Transverse colon (tissue), 4 donors: ENCODE data around the gene PPARA. TPM values are rescaled to one million over a fixed set of nuclear protein-coding genes. Genes with fewer than 3 reads are reported as not detected.

Source experiments
- DNase-seq: peaks from one replicate; pipeline ENCODE4 v3.0.0-alpha.2; 2019
- H3K27ac ChIP-seq, 4 donors: fragments of 200-600 bp; sonication (generic); 2 replicates each; pipeline ENCODE4 v1.5.1; 2016 to 2018; ENCODE audit warnings: inconsistent platforms in 4 of 4
- H3K27me3 ChIP-seq: fragments of 200-600 bp; sonication (generic); 2 replicates; pipeline ENCODE4 v1.5.1; 2017; ENCODE audit warnings: inconsistent platforms
- H3K36me3 ChIP-seq, 4 donors: fragments of 200-600 bp; sonication (generic); 2 replicates each; pipeline ENCODE4 v1.5.1; 2017 to 2019; ENCODE audit warnings: inconsistent platforms in 4 of 4
- H3K4me1 ChIP-seq, 4 donors: fragments of 200-600 bp; sonication (generic); 2 replicates each; pipeline ENCODE4 v1.5.1; 2017 to 2020; ENCODE audit warnings: inconsistent platforms in 4 of 4
- H3K4me3 ChIP-seq, 4 donors: fragments of 200-600 bp; sonication (generic); 1 replicate in 1 of 4; 2 replicates in 3 of 4; pipeline versions ENCODE4 v1.5.1 to v1.6.1; 2017 to 2019; ENCODE audit warnings: inconsistent platforms in 4 of 4
- H3K9me3 ChIP-seq, 2 donors: fragments of 200-600 bp; sonication (generic); 2 replicates each; pipeline ENCODE4 v1.5.1; 2017 to 2019; ENCODE audit warnings: inconsistent platforms in 2 of 2
- CTCF ChIP-seq, 5 experiments: fragments of 200-600 bp in 3 of 5; fragments of 450-650 bp in 2 of 5; sonication (generic) in 3 of 5; IDR thresholded peaks; 1 replicate in 2 of 5; 2 replicates in 3 of 5; pipeline ENCODE4 v1.5.1; 2016 to 2017; ENCODE audit warnings: antibody characterized with exemption in 5 of 5, inconsistent platforms in 3 of 5, mild to moderate bottlenecking in 2 of 5, moderate library complexity in 1 of 5
- EP300 ChIP-seq: sonication (generic); formaldehyde crosslinking; IDR thresholded peaks from one replicate; pipeline ENCODE4 v1.6.1; 2017; ENCODE audit warnings: antibody characterized with exemption, low read depth
- POLR2A ChIP-seq: fragments of 450-650 bp; IDR thresholded peaks from one replicate; pipeline ENCODE4 v1.6.1; 2016; ENCODE audit warnings: antibody characterized with exemption, mild to moderate bottlenecking, moderate library complexity
- POLR2AphosphoS5 ChIP-seq, 3 donors: sonication (generic); formaldehyde crosslinking; IDR thresholded peaks; one replicate each; pipeline ENCODE4 v1.6.1; 2016; ENCODE audit warnings: antibody characterized with exemption in 3 of 3
- WGBS, 2 donors: methylation state at CpG; one replicate each; pipeline ENCODE4 v1.1.5; 2018; ENCODE audit warnings: low coverage in 1 of 2; 5-methylcytosine and 5-hydroxymethylcytosine counted together
- in situ Hi-C, 4 donors: fragments of 200-750 bp; cut with MboI; loops; one replicate each; pipeline versions ENCODE4 v1.15.0 to v1.15.1; 2017; ENCODE audit warnings: low sequenced_read_pairs in 3 of 4, low pct_ligation_motif_present in 1 of 4, low pct_unique_long_range_greater_than_20kb in 1 of 4
- intact Hi-C: fragments of 100-400 bp; cut with DNase I; formaldehyde crosslinking; loops from one replicate; pipeline ENCODE4 v1.15.1; 2023; ENCODE audit warnings: low total_unique reads
- total RNA-seq, 4 donors: library from RNA; depleted of rRNA; stranded (reverse); fragments of >200 nt; gene quantifications; one replicate each; pipeline ENCODE4 v1.1.0, GENCODE V29; 2016

PPARA gene
- total RNA-seq, 4 donors from 2014 or later, result 52.0 to 88.1 (median 74.7) TPM

GRCh38 chr22:46122511-46122971 lies 27.8 kb upstream of the PPARA start:
- DNase-seq, result peak; percentile 78
- Histone ChIP-seq H3K36me3 (no peaks in the 10 kb centered on the region), H3K4me1 (peaks cover 4 to 20% (median 14%) of the 10 kb centered on the region in 4 donors), H3K4me3 (peak overlapping the region in 1 of 4 donors; percentile 7), H3K27ac (no peak overlapping the region), H3K9me3 (no peaks in the 10 kb centered on the region), H3K27me3 (no peaks in the 10 kb centered on the region)
- TF ChIP-seq CTCF (IDR thresholded peaks at IDR 0.05) (peak; percentile 94 to 97 (median 96)), POLR2A (no peak)
- in situ Hi-C loops, result loop anchor here in 3 of 4 donors (5.0 to 25.0 kb wide), 3 partner anchors 190 to 415 kb away; partner anchors contain the start of gene CELSR1 (in 1 of the 3)
- intact Hi-C loops, result loop anchor here (5.0 to 10.0 kb wide), 2 partner anchors 195 to 412 kb away; partner anchors contain the start of gene CELSR1
- 0% methylated on average over 4 of the region's 24 CpGs; no CpG with 5 or more reads in 1 of the 2 donors for WGBS, 2 donors

GRCh38 chr22:46122980-46123693 lies 27.2 kb upstream of the PPARA start:
- Histone ChIP-seq H3K9me3 (no peaks in the 10 kb centered on the region), H3K27ac (no peak overlapping the region), H3K36me3 (no peaks in the 10 kb centered on the region), H3K4me3 (no peak overlapping the region), H3K4me1 (peaks cover 4 to 20% (median 14%) of the 10 kb centered on the region in 4 donors), H3K27me3 (no peaks in the 10 kb centered on the region)
- no peak for DNase-seq
- TF ChIP-seq POLR2AphosphoS5 (IDR thresholded peaks at IDR 0.05), result no peak
- no peak for TF ChIP-seq CTCF (IDR thresholded peaks at IDR 0.05)
- TF ChIP-seq EP300, result no peak
- TF ChIP-seq POLR2A, result no peak
- intact Hi-C loops (loop anchor here (5.0 to 10.0 kb wide), 2 partner anchors 194 to 412 kb away; partner anchors contain the start of gene CELSR1), in situ Hi-C loops (loop anchor here in 3 of 4 donors (5.0 to 25.0 kb wide), 3 partner anchors 189 to 414 kb away; partner anchors contain the start of gene CELSR1 (in 1 of the 3))
- WGBS, 2 donors, result 0 to 69% methylated on average over 1 to 17 of the region's 19 CpGs

GRCh38 chr22:46123694-46124382 lies 26.5 kb upstream of the PPARA start:
- 88% methylated on average over 15 of the region's 15 CpGs; no CpG with 5 or more reads in 1 of the 2 donors for WGBS, 2 donors
- intact Hi-C loops, result loop anchor here (5.0 to 10.0 kb wide), 2 partner anchors 193 to 411 kb away; partner anchors contain the start of gene CELSR1
- in situ Hi-C loops, result loop anchor here in 3 of 4 donors (5.0 to 25.0 kb wide), 3 partner anchors 188 to 413 kb away; partner anchors contain the start of gene CELSR1 (in 1 of the 3)
- no peak overlapping the region for H3K4me3 ChIP-seq
- no peaks in the 10 kb centered on the region for H3K36me3 ChIP-seq
- H3K4me1 ChIP-seq, result peaks cover 4 to 20% (median 14%) of the 10 kb centered on the region in 4 donors
- TF ChIP-seq CTCF (IDR thresholded peaks at IDR 0.05), result no peak
- no peak for TF ChIP-seq EP300
- no peak for TF ChIP-seq POLR2A
- no peak for TF ChIP-seq POLR2AphosphoS5 (IDR thresholded peaks at IDR 0.05)
- H3K9me3 ChIP-seq, result no peaks in the 10 kb centered on the region
- H3K27me3 ChIP-seq, result no peaks in the 10 kb centered on the region
- H3K27ac ChIP-seq, result no peak overlapping the region
- DNase-seq, result no peak
